Mesendoderm (in vitro differentiated cells): ENCODE data around the gene RHPN2.
A peak's percentile ranks its signal among the peaks of the same experiment; 100 is the strongest.

Experiments used
- DNase-seq: peaks from one replicate; pipeline ENCODE4 v3.0.0; 2013
- H2AK5ac ChIP-seq: 2 replicates; pipeline ENCODE4 v1.6.1; 2013; ENCODE audit warnings: low read length, inconsistent platforms
- H2BK120ac ChIP-seq: 2 replicates; pipeline ENCODE4 v1.6.1; 2013; ENCODE audit warnings: low read depth, mild to moderate bottlenecking, low read length, moderate library complexity, mixed read lengths
- H2BK15ac ChIP-seq: replicated peaks from 2 replicates; pipeline ENCODE4 v1.6.1; 2013; ENCODE audit warnings: low read depth, mild to moderate bottlenecking, moderate library complexity
- H2BK5ac ChIP-seq: 2 replicates; pipeline ENCODE4 v1.6.1; 2013; ENCODE audit warnings: low read length, inconsistent platforms
- H3K18ac ChIP-seq: 2 replicates; pipeline ENCODE4 v1.6.1; 2013; ENCODE audit warnings: mild to moderate bottlenecking, low read length, mixed read lengths
- H3K23ac ChIP-seq: one replicate; pipeline ENCODE4 v1.6.1; 2013; ENCODE audit warnings: low read length
- H3K27ac ChIP-seq: 2 replicates; pipeline ENCODE4 v1.5.1; 2013; ENCODE audit warnings: low read depth, mild to moderate bottlenecking, inconsistent platforms, low read length, moderate library complexity
- H3K27me3 ChIP-seq: 2 replicates; pipeline ENCODE4 v1.6.1; 2013; ENCODE audit warnings: low read length, control low read depth, mild to moderate bottlenecking, inconsistent platforms; ENCODE audit not compliant: insufficient read depth, poor library complexity
- H3K36me3 ChIP-seq: 2 replicates; pipeline ENCODE4 v1.6.1; 2013; ENCODE audit warnings: low read length, inconsistent platforms; ENCODE audit not compliant: control insufficient read depth, insufficient read depth
- H3K4ac ChIP-seq: one replicate; pipeline ENCODE4 v1.6.1; 2013; ENCODE audit warnings: low read depth, mild to moderate bottlenecking, low read length, moderate library complexity
- H3K4me1 ChIP-seq: 2 replicates; pipeline ENCODE4 v1.6.1; 2013; ENCODE audit warnings: low read depth, low read length, inconsistent platforms; ENCODE audit not compliant: control insufficient read depth
- H3K4me2 ChIP-seq: 2 replicates; pipeline ENCODE4 v1.6.1; 2013; ENCODE audit warnings: low read length
- H3K4me3 ChIP-seq: 2 replicates; pipeline ENCODE4 v1.5.1; 2013; ENCODE audit warnings: mild to moderate bottlenecking, low read length
- H3K56ac ChIP-seq: one replicate; pipeline ENCODE4 v1.6.1; 2013; ENCODE audit warnings: low read length
- H3K79me1 ChIP-seq: 2 replicates; pipeline ENCODE4 v1.6.1; 2013; ENCODE audit warnings: low read length, inconsistent platforms
- H3K79me2 ChIP-seq: 2 replicates; pipeline ENCODE4 v1.6.1; 2013; ENCODE audit warnings: mild to moderate bottlenecking, low read length; ENCODE audit not compliant: control insufficient read depth, insufficient read depth
- H3K9ac ChIP-seq: 2 replicates; pipeline ENCODE4 v1.6.1; 2013; ENCODE audit warnings: low read length, inconsistent platforms
- H4K5ac ChIP-seq: one replicate; pipeline ENCODE4 v1.6.1; 2013; ENCODE audit warnings: low read length
- H4K8ac ChIP-seq: one replicate; pipeline ENCODE4 v1.6.1; 2013; ENCODE audit warnings: low read depth, mild to moderate bottlenecking, control low read depth, low read length, moderate library complexity
- WGBS: extraction: QIAGEN DNeasy Blood & Tissue Kit; methylation state at CpG from one replicate; pipeline ENCODE4 v1.1.7; 2013; ENCODE audit warnings: low lambda C conversion rate, missing lambda C conversion rate; ENCODE audit not compliant: insufficient coverage; ENCODE audit errors: extremely low coverage; 5-methylcytosine and 5-hydroxymethylcytosine counted together

The RHPN2 gene

DNA sequence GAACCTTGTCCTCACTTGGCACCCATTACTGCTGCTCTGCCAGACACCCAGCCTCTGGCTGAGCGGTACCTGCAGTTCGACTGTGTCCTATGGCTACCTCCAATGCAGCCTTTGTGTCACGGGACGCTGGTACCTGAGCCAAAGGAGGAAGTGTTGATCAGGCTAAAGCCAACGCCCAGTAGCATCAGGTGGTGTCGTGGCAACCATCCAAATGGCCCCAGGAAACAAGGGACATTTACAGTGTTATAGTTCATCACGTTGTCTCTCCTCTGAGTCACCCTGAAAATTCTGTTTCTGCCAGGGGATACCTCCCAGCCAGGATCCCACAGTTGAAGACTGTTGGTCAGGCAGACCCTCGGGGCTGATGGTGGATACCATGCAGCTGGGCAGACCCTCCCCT, 10.1 kb downstream of the RHPN2 start:
- WGBS, result no CpG with 5 or more reads among the region's 8 CpGs
- H3K36me3 ChIP-seq, result no peaks in the 10 kb centered on the region
- no peak for DNase-seq
- H3K4me1 ChIP-seq, result no peaks in the 10 kb centered on the region
- H3K4ac ChIP-seq, result no peak overlapping the region
- peaks cover 6% of the 10 kb centered on the region for H3K79me2 ChIP-seq
- H3K27ac ChIP-seq, result no peak overlapping the region
- H2BK15ac ChIP-seq, result no peak overlapping the region
- no peak overlapping the region for H2AK5ac ChIP-seq
- no peak overlapping the region for H2BK5ac ChIP-seq
- no peak overlapping the region for H3K9ac ChIP-seq
- no peak overlapping the region for H3K23ac ChIP-seq
- H3K79me1 ChIP-seq, result peaks cover 13% of the 10 kb centered on the region
- no peak overlapping the region for H3K18ac ChIP-seq
- H3K27me3 ChIP-seq, result no peaks in the 10 kb centered on the region
- no peak overlapping the region for H3K4me2 ChIP-seq
- H2BK120ac ChIP-seq, result no peak overlapping the region
- no peak overlapping the region for H3K56ac ChIP-seq
- H4K8ac ChIP-seq, result no peak overlapping the region
- H4K5ac ChIP-seq, result no peak overlapping the region
- H3K4me3 ChIP-seq, result no peak overlapping the region

DNA sequence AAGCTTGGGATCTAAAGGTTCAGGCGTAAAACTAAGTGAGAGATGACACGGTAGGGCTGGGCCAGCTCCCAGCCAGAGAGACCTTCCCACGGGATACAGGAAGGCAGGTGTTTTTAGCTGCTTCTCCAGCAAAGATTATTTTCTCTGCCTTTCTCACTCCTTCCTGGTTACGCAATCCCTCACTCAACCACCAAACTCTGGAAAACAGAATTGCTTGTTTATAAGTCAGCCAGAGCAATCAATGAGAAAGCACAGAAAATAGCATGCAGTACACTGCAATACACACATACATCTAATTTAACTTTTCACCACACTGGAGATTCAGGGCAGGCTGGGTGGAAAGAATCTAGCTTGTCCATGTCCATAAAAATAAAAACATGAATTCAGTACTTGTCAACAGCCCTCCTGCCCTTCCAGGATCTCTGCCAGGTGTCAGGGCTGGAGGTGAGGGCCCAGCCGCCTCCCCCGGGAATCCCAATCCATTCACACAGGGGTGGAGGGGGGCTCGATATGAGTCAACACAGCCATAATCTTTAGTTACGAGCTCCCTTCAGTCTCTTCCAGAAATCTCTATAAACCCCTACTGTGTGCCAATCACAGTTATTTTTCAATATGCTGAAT, 12.2 kb downstream of the RHPN2 start:
- Histone ChIP-seq H3K9ac (no peak overlapping the region), H3K36me3 (no peaks in the 10 kb centered on the region), H3K27ac (no peak overlapping the region), H4K8ac (no peak overlapping the region), H3K23ac (no peak overlapping the region), H3K27me3 (no peaks in the 10 kb centered on the region), H3K79me2 (peaks cover 4% of the 10 kb centered on the region), H3K4me2 (no peak overlapping the region), H3K4me1 (peaks cover 7% of the 10 kb centered on the region), H2AK5ac (no peak overlapping the region), H2BK120ac (no peak overlapping the region), H3K4ac (no peak overlapping the region), H3K18ac (no peak overlapping the region), H3K4me3 (no peak overlapping the region), H4K5ac (no peak overlapping the region), H2BK15ac (no peak overlapping the region), H3K56ac (no peak overlapping the region), H2BK5ac (no peak overlapping the region), H3K79me1 (peaks cover 16% of the 10 kb centered on the region)
- no CpG with 5 or more reads among the region's 8 CpGs for WGBS
- no peak for DNase-seq

DNA sequence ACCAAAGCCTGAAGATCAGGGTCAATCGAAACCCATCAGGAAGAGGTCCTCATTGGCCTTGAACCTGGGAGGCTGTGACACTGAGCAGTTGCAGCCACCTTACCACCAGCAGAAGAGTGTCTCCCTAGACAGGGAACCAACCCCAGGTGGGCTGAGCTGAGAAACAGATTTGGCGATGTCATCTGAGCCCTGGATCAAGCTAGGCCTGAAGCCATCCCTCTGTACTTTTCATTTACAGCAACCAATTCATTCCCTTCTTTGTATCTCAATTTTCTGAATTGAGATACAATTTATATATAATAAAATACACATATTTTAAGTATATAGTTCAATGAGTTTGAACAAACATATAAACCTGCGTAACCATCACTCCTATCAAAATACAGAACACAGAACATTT, 14.6 kb downstream of the RHPN2 start:
- no peaks in the 10 kb centered on the region for H3K36me3 ChIP-seq
- no peak overlapping the region for H3K9ac ChIP-seq
- H3K18ac ChIP-seq, result no peak overlapping the region
- H3K79me1 ChIP-seq, result peaks cover 16% of the 10 kb centered on the region
- no peak overlapping the region for H3K4me3 ChIP-seq
- no peak overlapping the region for H3K23ac ChIP-seq
- no peak overlapping the region for H4K8ac ChIP-seq
- H3K27me3 ChIP-seq, result no peaks in the 10 kb centered on the region
- no peak overlapping the region for H3K56ac ChIP-seq
- WGBS, result no CpG with 5 or more reads among the region's 3 CpGs
- H2AK5ac ChIP-seq, result no peak overlapping the region
- H4K5ac ChIP-seq, result no peak overlapping the region
- H3K4me1 ChIP-seq, result peaks cover 7% of the 10 kb centered on the region
- H2BK15ac ChIP-seq, result no peak overlapping the region
- no peak overlapping the region for H2BK5ac ChIP-seq
- H2BK120ac ChIP-seq, result no peak overlapping the region
- H3K27ac ChIP-seq, result no peak overlapping the region
- H3K4ac ChIP-seq, result no peak overlapping the region
- no peak overlapping the region for H3K4me2 ChIP-seq
- no peak for DNase-seq
- H3K79me2 ChIP-seq, result peaks cover 4% of the 10 kb centered on the region

DNA sequence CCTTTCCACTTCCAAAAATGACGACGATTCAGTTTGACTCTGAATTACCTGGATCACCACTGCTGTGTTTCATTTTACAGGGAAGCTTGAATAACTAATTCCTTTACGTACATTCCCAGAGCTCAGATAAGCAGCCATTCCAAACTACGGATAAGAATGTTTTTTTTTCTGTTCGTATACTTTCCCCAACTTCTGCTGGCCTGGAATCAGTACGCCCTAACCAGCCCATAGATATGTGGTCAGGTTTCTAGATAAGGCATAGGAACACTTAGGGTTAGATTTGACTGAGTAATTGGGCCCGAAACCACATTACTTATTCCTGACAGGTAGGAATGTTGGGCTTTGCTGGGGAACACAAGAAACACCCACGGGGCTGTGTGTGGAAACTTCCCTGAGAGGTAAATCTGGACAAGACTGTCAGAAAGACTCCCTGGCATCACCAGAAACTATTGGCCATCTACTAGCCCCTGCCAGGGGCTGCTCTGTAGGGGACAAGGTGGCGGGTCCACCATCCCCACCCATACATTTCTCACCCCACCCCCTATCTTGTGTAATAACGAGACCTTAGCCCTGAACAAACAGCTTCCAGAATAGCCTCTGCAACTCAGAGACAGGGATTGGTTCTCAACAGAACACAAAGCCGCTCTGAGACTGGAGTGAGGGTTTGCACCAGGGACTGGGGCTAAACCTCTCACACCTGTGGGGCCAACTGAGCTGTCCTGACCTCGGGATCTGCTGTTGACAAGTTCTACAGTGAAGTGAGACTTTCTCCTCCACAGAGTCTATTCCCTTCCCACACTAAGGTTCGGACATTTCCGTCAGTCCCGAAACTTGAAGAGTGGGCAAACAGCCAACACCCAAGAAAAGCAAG, 15.6 kb downstream of the RHPN2 start:
- H4K5ac ChIP-seq, result no peak overlapping the region
- no peak overlapping the region for H3K23ac ChIP-seq
- H3K9ac ChIP-seq, result no peak overlapping the region
- H3K18ac ChIP-seq, result no peak overlapping the region
- no peak overlapping the region for H3K56ac ChIP-seq
- H3K4me3 ChIP-seq, result no peak overlapping the region
- H3K79me2 ChIP-seq, result no peaks in the 10 kb centered on the region
- peaks cover 11% of the 10 kb centered on the region for H3K79me1 ChIP-seq
- no peak overlapping the region for H3K4ac ChIP-seq
- H2AK5ac ChIP-seq, result no peak overlapping the region
- no peaks in the 10 kb centered on the region for H3K36me3 ChIP-seq
- no peak for DNase-seq
- no CpG with 5 or more reads among the region's 15 CpGs for WGBS
- H2BK15ac ChIP-seq, result no peak overlapping the region
- H3K27ac ChIP-seq, result no peak overlapping the region
- no peak overlapping the region for H3K4me2 ChIP-seq
- peaks cover 7% of the 10 kb centered on the region for H3K4me1 ChIP-seq
- no peak overlapping the region for H2BK5ac ChIP-seq
- H3K27me3 ChIP-seq, result no peaks in the 10 kb centered on the region
- H2BK120ac ChIP-seq, result no peak overlapping the region
- H4K8ac ChIP-seq, result no peak overlapping the region

GRCh38 chr19:33047422-33047821, 17.3 kb downstream of the RHPN2 start:
- H4K5ac ChIP-seq, result no peak overlapping the region
- H3K4me1 ChIP-seq, result peaks cover 7% of the 10 kb centered on the region
- WGBS, result no CpG with 5 or more reads among the region's 8 CpGs
- no peaks in the 10 kb centered on the region for H3K36me3 ChIP-seq
- H2BK15ac ChIP-seq, result no peak overlapping the region
- no peak overlapping the region for H3K18ac ChIP-seq
- no peak overlapping the region for H3K4ac ChIP-seq
- no peak overlapping the region for H3K9ac ChIP-seq
- peak; percentile 97 for DNase-seq
- no peak overlapping the region for H3K56ac ChIP-seq
- H2BK120ac ChIP-seq, result no peak overlapping the region
- H3K79me1 ChIP-seq, result peaks cover 11% of the 10 kb centered on the region
- no peak overlapping the region for H3K4me3 ChIP-seq
- H3K4me2 ChIP-seq, result no peak overlapping the region
- H3K27ac ChIP-seq, result no peak overlapping the region
- no peaks in the 10 kb centered on the region for H3K27me3 ChIP-seq
- no peaks in the 10 kb centered on the region for H3K79me2 ChIP-seq
- H2BK5ac ChIP-seq, result no peak overlapping the region
- no peak overlapping the region for H3K23ac ChIP-seq
- H4K8ac ChIP-seq, result no peak overlapping the region
- H2AK5ac ChIP-seq, result no peak overlapping the region
